Colonic mucosa (tissue), 4 donors: ENCODE results near the gene IFITM1. TPM values are rescaled to one million over a fixed set of nuclear protein-coding genes. Genes with fewer than 3 reads are reported as not detected.

Experiments used
- DNase-seq: peaks from one replicate; pipeline ENCODE4 v3.0.0-alpha.2; 2020
- H3K27ac ChIP-seq: fragments of 200-600 bp; one replicate; pipeline ENCODE4 v1.8.0; 2021
- H3K27me3 ChIP-seq: fragments of 200-600 bp; one replicate; pipeline ENCODE4 v1.8.0; 2021
- H3K36me3 ChIP-seq: fragments of 200-600 bp; one replicate; pipeline ENCODE4 v1.8.0; 2021
- H3K4me1 ChIP-seq: fragments of 200-600 bp; one replicate; pipeline ENCODE4 v1.8.0; 2021; ENCODE audit warnings: mild to moderate bottlenecking
- H3K4me3 ChIP-seq: fragments of 200-600 bp; one replicate; pipeline ENCODE4 v1.8.0; 2021
- H3K9ac ChIP-seq, 2 donors: one replicate each; pipeline ENCODE4 v1.7.0; 2013; ENCODE audit warnings: control low read depth in 2 of 2, low read depth in 2 of 2, low read length in 2 of 2
- H3K9me3 ChIP-seq: fragments of 200-600 bp; one replicate; pipeline ENCODE4 v1.8.0; 2021
- intact Hi-C: fragments of 100-400 bp; cut with DNase I; formaldehyde crosslinking; loops from one replicate; pipeline ENCODE4 v1.14.1; 2022
- total RNA-seq, 2 donors: library from RNA; stranded (reverse); fragmentation: NEBNext Ultra II Directional in 1 of 2; extraction: Animal tissue kit (Norgen Biotek cat#: 25700) in 1 of 2; gene quantifications; one replicate each; pipeline ENCODE4 v1.2.1, GENCODE V29; 2021
- TF ChIP-seq, protein P1 (sequence below): fragments of 200-600 bp; IDR thresholded peaks from one replicate; pipeline ENCODE4 v1.8.0; 2022; ENCODE audit warnings: antibody characterized with exemption, mild to moderate bottlenecking
- donor health status: healthy.
- donor health status: DM: no; HTN: no; CAD: no.
- donor health status: DM: no; HTN: no; CAD: no.

Gene IFITM1
- total RNA-seq, 2 donors from 2014 or later, result 63.3 to 101 TPM

DNA sequence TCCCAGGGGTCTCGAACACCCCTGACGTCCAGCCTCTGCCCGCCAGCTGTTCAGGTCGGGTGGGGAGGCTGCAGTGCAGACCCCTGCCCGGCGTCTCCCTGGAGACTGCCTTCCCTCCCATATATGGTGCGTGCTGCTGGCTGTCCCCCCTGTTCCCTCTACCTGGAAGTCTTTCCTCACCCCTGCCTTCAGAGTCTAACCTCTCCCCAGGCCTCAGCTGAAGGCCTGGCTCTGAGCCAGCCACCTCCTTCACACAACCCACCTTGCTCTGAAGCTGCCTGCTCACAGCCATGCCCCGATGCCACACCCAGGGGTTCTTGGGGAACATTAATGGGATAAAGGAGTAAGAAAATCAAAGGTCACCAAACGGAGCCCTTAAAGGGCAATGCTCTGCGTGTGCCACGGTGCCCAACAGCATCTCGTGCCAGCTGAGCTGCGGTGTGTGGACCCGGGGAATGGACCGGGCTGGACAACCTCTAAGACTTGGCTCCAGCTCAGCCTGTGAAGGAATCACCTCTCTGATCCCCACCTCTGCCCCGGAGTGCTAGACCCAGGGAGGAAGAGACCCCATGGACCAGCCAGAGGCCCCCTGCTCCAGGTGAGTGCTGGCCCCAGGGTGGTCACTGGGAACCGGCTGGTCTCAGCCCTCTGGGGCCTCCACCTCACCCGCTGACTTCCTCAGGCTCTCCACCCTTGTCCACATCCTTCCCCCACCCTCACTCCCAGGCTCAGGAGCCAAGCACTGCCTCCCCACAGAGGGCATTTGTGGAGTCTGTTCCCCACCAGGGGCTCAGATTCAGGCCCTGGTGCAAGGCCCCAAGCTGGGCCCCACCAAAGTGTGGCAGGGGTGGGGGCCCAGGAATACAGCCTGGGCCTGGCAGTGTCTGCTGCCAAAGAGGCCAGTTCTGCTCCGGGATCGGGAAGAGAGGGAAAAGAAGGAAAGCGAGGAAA, 35.6 kb upstream of the IFITM1 start, which contains the start of gene NLRP6:
TSS of gene NLRP6 (plus strand) at position 407 of the 951 bp plus-strand sequence. CDS start at position 570, 163 bp downstream.
- H3K27me3 ChIP-seq, result peaks cover 48% of the 10 kb centered on the region
- DNase-seq, result no peak

DNA sequence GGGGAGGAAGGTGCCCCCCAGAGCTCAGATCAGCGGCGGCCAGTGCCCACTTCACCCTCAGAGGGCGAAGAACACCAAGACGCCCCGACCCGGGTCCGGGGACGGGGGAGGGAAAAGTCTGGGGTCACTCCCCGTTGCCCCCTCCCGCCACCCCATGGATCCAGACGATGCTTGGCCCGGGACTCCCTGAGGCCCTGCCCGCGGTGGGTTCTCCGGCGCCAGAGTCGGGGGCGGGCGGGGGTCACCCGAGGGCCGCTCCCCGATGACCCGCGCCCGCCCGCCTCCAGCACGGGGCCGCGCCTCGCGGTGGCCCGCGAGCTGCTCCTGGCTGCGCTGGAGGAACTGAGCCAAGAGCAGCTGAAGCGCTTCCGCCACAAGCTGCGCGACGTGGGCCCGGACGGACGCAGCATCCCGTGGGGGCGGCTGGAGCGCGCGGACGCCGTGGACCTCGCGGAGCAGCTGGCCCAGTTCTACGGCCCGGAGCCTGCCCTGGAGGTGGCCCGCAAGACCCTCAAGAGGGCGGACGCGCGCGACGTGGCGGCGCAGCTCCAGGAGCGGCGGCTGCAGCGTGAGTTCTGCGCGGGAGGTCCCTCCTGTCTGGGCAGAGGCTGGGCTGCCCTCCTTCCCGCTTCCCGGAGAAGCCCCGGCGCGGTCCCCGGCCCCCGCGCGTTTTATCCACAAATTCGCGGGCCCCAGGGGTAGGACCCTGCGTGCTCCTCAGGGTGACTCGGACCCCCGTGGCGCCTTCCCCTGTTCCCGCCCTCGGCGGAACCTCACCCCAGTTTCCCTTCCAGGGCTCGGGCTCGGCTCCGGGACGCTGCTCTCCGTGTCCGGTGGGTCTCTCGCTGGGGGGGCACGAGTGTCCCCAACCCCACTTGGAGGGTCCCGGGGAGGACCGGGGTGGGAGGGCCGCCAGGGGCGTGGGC, 34.5 kb upstream of the IFITM1 start:
- H3K27me3 ChIP-seq, result peaks cover 48% of the 10 kb centered on the region
- TF ChIP-seq, protein P1, sequence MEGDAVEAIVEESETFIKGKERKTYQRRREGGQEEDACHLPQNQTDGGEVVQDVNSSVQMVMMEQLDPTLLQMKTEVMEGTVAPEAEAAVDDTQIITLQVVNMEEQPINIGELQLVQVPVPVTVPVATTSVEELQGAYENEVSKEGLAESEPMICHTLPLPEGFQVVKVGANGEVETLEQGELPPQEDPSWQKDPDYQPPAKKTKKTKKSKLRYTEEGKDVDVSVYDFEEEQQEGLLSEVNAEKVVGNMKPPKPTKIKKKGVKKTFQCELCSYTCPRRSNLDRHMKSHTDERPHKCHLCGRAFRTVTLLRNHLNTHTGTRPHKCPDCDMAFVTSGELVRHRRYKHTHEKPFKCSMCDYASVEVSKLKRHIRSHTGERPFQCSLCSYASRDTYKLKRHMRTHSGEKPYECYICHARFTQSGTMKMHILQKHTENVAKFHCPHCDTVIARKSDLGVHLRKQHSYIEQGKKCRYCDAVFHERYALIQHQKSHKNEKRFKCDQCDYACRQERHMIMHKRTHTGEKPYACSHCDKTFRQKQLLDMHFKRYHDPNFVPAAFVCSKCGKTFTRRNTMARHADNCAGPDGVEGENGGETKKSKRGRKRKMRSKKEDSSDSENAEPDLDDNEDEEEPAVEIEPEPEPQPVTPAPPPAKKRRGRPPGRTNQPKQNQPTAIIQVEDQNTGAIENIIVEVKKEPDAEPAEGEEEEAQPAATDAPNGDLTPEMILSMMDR, result no peak
- H3K9me3 ChIP-seq, result no peaks in the 10 kb centered on the region
- intact Hi-C loops, result no loop called here
- H3K4me1 ChIP-seq, result peaks cover 17% of the 10 kb centered on the region
- H3K27ac ChIP-seq, result no peak overlapping the region
- H3K36me3 ChIP-seq, result no peaks in the 10 kb centered on the region
- DNase-seq, result no peak
- peak overlapping the region; percentile 24 to 26 for H3K9ac ChIP-seq
- H3K4me3 ChIP-seq, result peak overlapping the region; percentile 37

More for the DNA sequence above, 35.6 kb upstream of the IFITM1 start, which contains the start of gene NLRP6:
- Histone ChIP-seq H3K9me3 (no peaks in the 10 kb centered on the region), H3K4me1 (peaks cover 17% of the 10 kb centered on the region), H3K4me3 (peak within 1 kb of the TSS; percentile 37), H3K27ac (no peak within 1 kb of the TSS), H3K9ac (peak within 1 kb of the TSS in 1 of 2 donors; percentile 24), H3K36me3 (no peaks in the 10 kb centered on the region)
- TF ChIP-seq, protein P1, result no peak
- intact Hi-C loops, result no loop called here

DNA sequence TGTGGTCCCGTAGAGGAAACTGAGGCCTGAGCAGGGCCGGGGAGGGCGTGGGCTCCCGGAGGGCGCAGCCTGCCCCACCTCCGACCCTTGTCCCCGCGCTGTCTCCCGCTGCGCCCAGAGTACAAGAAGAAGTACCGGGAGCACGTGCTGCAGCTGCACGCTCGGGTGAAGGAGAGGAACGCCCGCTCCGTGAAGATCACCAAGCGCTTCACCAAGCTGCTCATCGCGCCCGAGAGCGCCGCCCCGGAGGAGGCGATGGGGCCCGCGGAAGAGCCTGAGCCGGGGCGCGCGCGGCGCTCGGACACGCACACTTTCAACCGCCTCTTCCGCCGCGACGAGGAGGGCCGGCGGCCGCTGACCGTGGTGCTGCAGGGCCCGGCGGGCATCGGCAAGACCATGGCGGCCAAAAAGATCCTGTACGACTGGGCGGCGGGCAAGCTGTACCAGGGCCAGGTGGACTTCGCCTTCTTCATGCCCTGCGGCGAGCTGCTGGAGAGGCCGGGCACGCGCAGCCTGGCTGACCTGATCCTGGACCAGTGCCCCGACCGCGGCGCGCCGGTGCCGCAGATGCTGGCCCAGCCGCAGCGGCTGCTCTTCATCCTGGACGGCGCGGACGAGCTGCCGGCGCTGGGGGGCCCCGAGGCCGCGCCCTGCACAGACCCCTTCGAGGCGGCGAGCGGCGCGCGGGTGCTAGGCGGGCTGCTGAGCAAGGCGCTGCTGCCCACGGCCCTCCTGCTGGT, 33.7 kb upstream of the IFITM1 start:
- Histone ChIP-seq H3K36me3 (no peaks in the 10 kb centered on the region), H3K4me3 (peak overlapping the region; percentile 37), H3K27ac (no peak overlapping the region), H3K27me3 (peaks cover 48% of the 10 kb centered on the region), H3K9me3 (no peaks in the 10 kb centered on the region), H3K9ac (peak overlapping the region; percentile 26 to 30), H3K4me1 (peaks cover 17% of the 10 kb centered on the region)
- TF ChIP-seq, protein P1, result no peak
- peak; percentile 57 for DNase-seq
- intact Hi-C loops, result no loop called here

DNA sequence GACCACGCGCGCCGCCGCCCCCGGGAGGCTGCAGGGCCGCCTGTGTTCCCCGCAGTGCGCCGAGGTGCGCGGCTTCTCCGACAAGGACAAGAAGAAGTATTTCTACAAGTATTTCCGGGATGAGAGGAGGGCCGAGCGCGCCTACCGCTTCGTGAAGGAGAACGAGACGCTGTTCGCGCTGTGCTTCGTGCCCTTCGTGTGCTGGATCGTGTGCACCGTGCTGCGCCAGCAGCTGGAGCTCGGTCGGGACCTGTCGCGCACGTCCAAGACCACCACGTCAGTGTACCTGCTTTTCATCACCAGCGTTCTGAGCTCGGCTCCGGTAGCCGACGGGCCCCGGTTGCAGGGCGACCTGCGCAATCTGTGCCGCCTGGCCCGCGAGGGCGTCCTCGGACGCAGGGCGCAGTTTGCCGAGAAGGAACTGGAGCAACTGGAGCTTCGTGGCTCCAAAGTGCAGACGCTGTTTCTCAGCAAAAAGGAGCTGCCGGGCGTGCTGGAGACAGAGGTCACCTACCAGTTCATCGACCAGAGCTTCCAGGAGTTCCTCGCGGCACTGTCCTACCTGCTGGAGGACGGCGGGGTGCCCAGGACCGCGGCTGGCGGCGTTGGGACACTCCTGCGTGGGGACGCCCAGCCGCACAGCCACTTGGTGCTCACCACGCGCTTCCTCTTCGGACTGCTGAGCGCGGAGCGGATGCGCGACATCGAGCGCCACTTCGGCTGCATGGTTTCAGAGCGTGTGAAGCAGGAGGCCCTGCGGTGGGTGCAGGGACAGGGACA, 32.9 kb upstream of the IFITM1 start:
- Histone ChIP-seq H3K27ac (no peak overlapping the region), H3K4me3 (peak overlapping the region; percentile 37), H3K36me3 (no peaks in the 10 kb centered on the region), H3K27me3 (peaks cover 48% of the 10 kb centered on the region), H3K4me1 (peaks cover 17% of the 10 kb centered on the region), H3K9me3 (no peaks in the 10 kb centered on the region), H3K9ac (peak overlapping the region in 1 of 2 donors; percentile 61)
- TF ChIP-seq, protein P1, result no peak
- intact Hi-C loops, result no loop called here
- no peak for DNase-seq
